ENCODE results near the gene IL12RB2.

DNA sequence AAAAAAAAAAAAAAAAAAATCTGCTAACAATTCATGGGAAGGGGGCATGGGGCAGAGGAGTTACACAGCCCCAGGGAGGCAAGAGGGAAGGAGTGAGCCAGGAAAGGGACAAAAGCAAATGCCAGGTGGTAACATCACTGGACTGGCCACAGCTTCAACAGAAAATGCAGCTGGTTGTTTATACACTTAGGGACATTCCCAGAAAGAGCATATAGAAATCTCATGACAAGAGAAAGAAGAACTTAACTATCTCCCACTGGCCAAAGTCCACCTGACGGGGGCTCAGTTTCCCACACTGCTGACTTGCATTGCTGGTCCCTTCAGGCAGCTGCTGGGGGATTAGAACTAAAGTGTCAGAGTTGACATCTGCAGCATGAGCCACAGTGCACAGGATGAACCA, 14.8 kb downstream of the IL12RB2 start:
- no peak for TF ChIP-seq POLR2A (IDR thresholded peaks at IDR 0.05; ENCODE audit: low read depth, low read length)
- TF ChIP-seq TAF1 (IDR thresholded peaks at IDR 0.05; ENCODE audit: borderline replicate concordance, low read depth, low read length): no peak
